ENCODE results near the gene DLST. TPM values are rescaled to one million over a fixed set of nuclear protein-coding genes. Genes with fewer than 3 reads are reported as not detected.

The DLST gene
- total and polyA plus RNA-seq, 4 donors = 34.7 to 80.3 (median 72.7) TPM

- H3K27me3 ChIP-seq (ENCODE audit: control insufficient read depth in 1 of 2, insufficient read depth in 2 of 2, low read length in 1 of 2) = no peaks in the 10 kb centered on the region
- intact Hi-C loops (cut with DNase I) = no loop called here
- no peaks in the 10 kb centered on the region for H3K9me3 ChIP-seq (ENCODE audit: control insufficient read depth, low read length)
- ATAC-seq (ENCODE audit: low FRiP score) (no peak), DNase-seq (no peak)
- H3K4me1 ChIP-seq (ENCODE audit: control insufficient read depth in 1 of 2, insufficient read depth in 2 of 2, low read length in 2 of 2) = no peaks in the 10 kb centered on the region
- peaks cover 18 to 30% of the 10 kb centered on the region in 2 donors for H3K36me3 ChIP-seq (ENCODE audit: control insufficient read depth in 1 of 2, insufficient read depth in 2 of 2, low read length in 1 of 2)
- no peak overlapping the region for H3K27ac ChIP-seq (ENCODE audit: low read depth in 1 of 2, low read length in 2 of 2)
- no peak overlapping the region for H3K4me3 ChIP-seq (ENCODE audit: low read length in 2 of 2)
- 70 to 71% methylated on average over 4 of the region's 4 CpGs for WGBS, 2 donors
Measured at GRCh38 chr14:74897642-74898041, 15.9 kb downstream of the DLST start.

- Histone ChIP-seq H3K27me3 (ENCODE audit: control insufficient read depth in 1 of 2, insufficient read depth in 2 of 2, low read length in 1 of 2) (no peaks in the 10 kb centered on the region), H3K4me1 (ENCODE audit: control insufficient read depth in 1 of 2, insufficient read depth in 2 of 2, low read length in 2 of 2) (no peaks in the 10 kb centered on the region), H3K9me3 (ENCODE audit: control insufficient read depth, low read length) (no peaks in the 10 kb centered on the region), H3K4me3 (ENCODE audit: low read length in 2 of 2) (no peak overlapping the region), H3K27ac (ENCODE audit: low read depth in 1 of 2, low read length in 2 of 2) (no peak overlapping the region), H3K36me3 (ENCODE audit: control insufficient read depth in 1 of 2, insufficient read depth in 2 of 2, low read length in 1 of 2) (peaks cover 18 to 32% of the 10 kb centered on the region in 2 donors)
- no peak for ATAC-seq (ENCODE audit: low FRiP score)
- intact Hi-C loops (cut with DNase I) = no loop called here
- no peak for DNase-seq
- WGBS, 2 donors = 90% methylated on average over 2 of the region's 2 CpGs
Measured at GRCh38 chr14:74898083-74898482, 16.4 kb downstream of the DLST start.

- Histone ChIP-seq H3K27me3 (ENCODE audit: control insufficient read depth in 1 of 2, insufficient read depth in 2 of 2, low read length in 1 of 2) (no peaks in the 10 kb centered on the region), H3K27ac (ENCODE audit: low read depth in 1 of 2, low read length in 2 of 2) (no peak overlapping the region), H3K4me1 (ENCODE audit: control insufficient read depth in 1 of 2, insufficient read depth in 2 of 2, low read length in 2 of 2) (no peaks in the 10 kb centered on the region), H3K4me3 (ENCODE audit: low read length in 2 of 2) (no peak overlapping the region), H3K9me3 (ENCODE audit: control insufficient read depth, low read length) (no peaks in the 10 kb centered on the region), H3K36me3 (ENCODE audit: control insufficient read depth in 1 of 2, insufficient read depth in 2 of 2, low read length in 1 of 2) (peaks cover 13 to 30% of the 10 kb centered on the region in 2 donors)
- intact Hi-C loops (cut with DNase I) = no loop called here
- WGBS, 2 donors = 77 to 79% methylated on average over 5 of the region's 5 CpGs
- no peak for DNase-seq
- no peak for ATAC-seq (ENCODE audit: low FRiP score)
Measured at GRCh38 chr14:74898694-74899093, 17.0 kb downstream of the DLST start.

DNA sequence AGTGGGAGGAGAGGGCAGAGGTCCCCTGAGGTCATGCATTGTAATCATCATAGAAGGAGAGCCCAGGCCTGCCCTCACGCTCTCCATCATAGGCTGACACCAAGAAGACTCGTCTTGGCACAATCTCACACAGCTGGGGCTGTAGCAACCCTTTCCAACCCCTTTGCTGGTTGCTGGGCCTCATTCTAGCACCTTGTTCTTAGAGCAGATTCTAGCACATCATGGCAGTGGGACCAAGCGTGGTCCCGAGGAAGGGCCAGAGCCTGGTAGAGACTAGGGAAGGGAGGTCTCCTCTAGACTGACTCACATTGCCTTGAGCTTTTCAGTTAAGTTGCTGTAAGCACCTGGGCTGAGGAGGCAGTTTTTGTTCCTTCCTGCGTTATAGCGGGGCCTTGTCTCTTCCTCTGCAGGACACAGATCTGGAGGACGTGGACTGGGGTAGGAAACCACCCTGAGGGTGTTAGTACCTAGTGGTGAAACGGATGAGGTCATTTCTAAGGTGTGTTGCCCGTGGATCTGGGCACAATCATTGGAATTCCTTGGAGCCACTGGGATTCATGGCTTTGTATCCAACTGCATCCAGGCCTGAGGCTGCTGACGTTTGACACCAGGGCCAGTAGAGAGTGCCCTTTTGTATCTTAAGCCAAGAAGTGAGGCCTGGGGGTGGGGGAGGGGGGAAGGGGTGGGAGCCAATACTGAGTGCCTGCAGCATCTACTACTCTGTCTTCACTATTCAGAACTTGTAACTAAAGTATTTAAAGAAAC is 21.4 kb downstream of the DLST start:
- WGBS, 2 donors = 71% methylated on average over 10 of the region's 10 CpGs
- intact Hi-C loops (cut with DNase I) = no loop called here
- H3K36me3 ChIP-seq (ENCODE audit: control insufficient read depth in 1 of 2, insufficient read depth in 2 of 2, low read length in 1 of 2) = peaks cover 5 to 24% of the 10 kb centered on the region in 2 donors

DNA sequence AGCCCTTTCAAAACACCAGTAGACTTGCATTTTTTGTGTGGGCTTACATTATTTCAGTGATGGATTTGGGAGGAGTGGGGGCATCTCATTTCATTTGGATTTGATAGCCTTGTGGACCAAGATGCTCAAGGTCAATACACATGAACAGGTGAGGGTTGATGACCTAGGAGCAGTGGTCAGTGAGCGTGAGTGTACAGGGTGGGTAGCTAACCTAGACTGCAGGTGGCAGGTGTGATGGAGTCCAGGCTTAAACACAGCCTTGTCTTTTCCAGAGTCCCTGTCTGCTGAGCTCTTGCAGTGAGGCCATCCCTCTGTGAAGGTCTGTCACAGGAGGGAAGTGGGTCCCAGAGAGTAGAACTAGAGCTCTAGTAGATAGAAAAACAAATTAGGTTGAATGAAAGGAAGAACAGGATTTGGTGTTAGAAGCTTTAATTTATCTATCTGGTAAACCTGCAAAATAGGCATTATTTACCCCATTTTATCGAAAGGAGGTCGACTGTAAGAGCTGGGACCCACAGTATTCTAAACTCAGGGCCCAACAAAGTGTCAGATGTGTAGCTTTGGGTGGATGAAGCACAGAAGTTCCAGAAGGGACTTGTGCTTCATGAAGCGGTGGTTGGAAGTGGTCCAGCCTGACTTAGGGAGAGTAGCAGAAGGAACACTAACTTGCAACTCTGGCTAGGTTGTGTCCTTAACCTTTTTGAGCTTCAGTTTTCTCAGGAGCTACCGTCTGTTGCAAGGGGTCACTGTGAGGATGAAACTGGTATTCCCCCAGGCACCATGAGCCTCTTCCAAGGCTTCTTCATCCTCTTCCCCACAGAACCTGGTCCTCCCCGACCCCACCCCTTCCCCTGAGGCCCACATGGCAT is 23.2 kb downstream of the DLST start:
- 76 to 77% methylated on average over 6 of the region's 6 CpGs for WGBS, 2 donors
- Histone ChIP-seq H3K9me3 (ENCODE audit: control insufficient read depth, low read length) (no peaks in the 10 kb centered on the region), H3K4me1 (ENCODE audit: control insufficient read depth in 1 of 2, insufficient read depth in 2 of 2, low read length in 2 of 2) (no peaks in the 10 kb centered on the region), H3K27ac (ENCODE audit: low read depth in 1 of 2, low read length in 2 of 2) (no peak overlapping the region), H3K36me3 (ENCODE audit: control insufficient read depth in 1 of 2, insufficient read depth in 2 of 2, low read length in 1 of 2) (peaks cover 5 to 15% of the 10 kb centered on the region in 2 donors), H3K27me3 (ENCODE audit: control insufficient read depth in 1 of 2, insufficient read depth in 2 of 2, low read length in 1 of 2) (no peaks in the 10 kb centered on the region), H3K4me3 (ENCODE audit: low read length in 2 of 2) (no peak overlapping the region)
- intact Hi-C loops (cut with DNase I) = loop anchor here (2.0 kb wide), 1 partner anchor 44 kb away; no protein-coding TSS in a partner anchor
- no peak for ATAC-seq (ENCODE audit: low FRiP score)
- no peak for DNase-seq

More for the DNA sequence above, 21.4 kb downstream of the DLST start:
- Histone ChIP-seq H3K27me3 (ENCODE audit: control insufficient read depth in 1 of 2, insufficient read depth in 2 of 2, low read length in 1 of 2) (no peaks in the 10 kb centered on the region), H3K4me1 (ENCODE audit: control insufficient read depth in 1 of 2, insufficient read depth in 2 of 2, low read length in 2 of 2) (no peaks in the 10 kb centered on the region), H3K4me3 (ENCODE audit: low read length in 2 of 2) (no peak overlapping the region), H3K9me3 (ENCODE audit: control insufficient read depth, low read length) (no peaks in the 10 kb centered on the region), H3K27ac (ENCODE audit: low read depth in 1 of 2, low read length in 2 of 2) (no peak overlapping the region)
- no peak for ATAC-seq (ENCODE audit: low FRiP score)
- no peak for DNase-seq

GRCh38 chr14:74905595-74906142 is 24.0 kb downstream of the DLST start:
- DNase-seq = peak; percentile 79 to 94
- H3K4me1 ChIP-seq (ENCODE audit: control insufficient read depth in 1 of 2, insufficient read depth in 2 of 2, low read length in 2 of 2) = no peaks in the 10 kb centered on the region
- intact Hi-C loops (cut with DNase I) = loop anchor here (2.0 kb wide), 1 partner anchor 45 kb away; no protein-coding TSS in a partner anchor
- 40 to 41% methylated on average over 14 of the region's 14 CpGs for WGBS, 2 donors
- ATAC-seq (ENCODE audit: low FRiP score) = peak; percentile 51
- H3K4me3 ChIP-seq (ENCODE audit: low read length in 2 of 2) = no peak overlapping the region
- H3K9me3 ChIP-seq (ENCODE audit: control insufficient read depth, low read length) = no peaks in the 10 kb centered on the region
- H3K27me3 ChIP-seq (ENCODE audit: control insufficient read depth in 1 of 2, insufficient read depth in 2 of 2, low read length in 1 of 2) = no peaks in the 10 kb centered on the region
- no peak overlapping the region for H3K27ac ChIP-seq (ENCODE audit: low read depth in 1 of 2, low read length in 2 of 2)
- peaks cover 5 to 11% of the 10 kb centered on the region in 2 donors for H3K36me3 ChIP-seq (ENCODE audit: control insufficient read depth in 1 of 2, insufficient read depth in 2 of 2, low read length in 1 of 2)

DNA sequence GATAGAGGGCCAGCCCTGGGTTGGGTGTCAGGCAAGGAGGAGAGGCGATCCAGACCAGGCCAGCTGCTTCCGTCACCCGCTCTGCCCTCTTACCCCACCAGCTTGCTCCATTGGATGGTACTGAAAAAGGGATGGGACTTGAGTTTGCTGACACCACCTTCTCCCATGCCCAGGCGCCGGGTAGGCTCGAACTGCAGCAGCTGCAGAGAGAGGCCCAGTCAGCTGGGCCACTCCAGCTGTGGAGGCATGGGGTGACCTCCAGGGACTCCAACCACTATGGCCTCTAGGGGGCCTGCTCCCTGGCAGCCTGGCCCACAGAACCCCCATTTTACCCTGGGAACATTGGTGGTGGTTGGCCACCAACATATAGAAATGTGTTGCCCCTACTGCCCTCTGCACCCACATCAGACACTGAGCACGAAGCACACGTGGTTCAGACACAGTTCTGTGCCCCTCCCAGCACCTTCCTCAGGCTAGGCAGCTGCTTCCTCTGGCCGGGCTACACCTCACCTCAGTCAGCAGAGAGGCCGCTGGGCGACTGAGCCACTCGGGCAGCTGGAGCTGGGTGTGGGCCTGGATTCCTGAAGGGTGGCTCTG is 25.3 kb downstream of the DLST start:
- Histone ChIP-seq H3K27ac (ENCODE audit: low read depth in 1 of 2, low read length in 2 of 2) (no peak overlapping the region), H3K36me3 (ENCODE audit: control insufficient read depth in 1 of 2, insufficient read depth in 2 of 2, low read length in 1 of 2) (peaks cover 0 to 6% of the 10 kb centered on the region in 2 donors), H3K4me3 (ENCODE audit: low read length in 2 of 2) (no peak overlapping the region), H3K9me3 (ENCODE audit: control insufficient read depth, low read length) (no peaks in the 10 kb centered on the region), H3K27me3 (ENCODE audit: control insufficient read depth in 1 of 2, insufficient read depth in 2 of 2, low read length in 1 of 2) (no peaks in the 10 kb centered on the region), H3K4me1 (ENCODE audit: control insufficient read depth in 1 of 2, insufficient read depth in 2 of 2, low read length in 2 of 2) (no peaks in the 10 kb centered on the region)
- 82 to 85% methylated on average over 12 of the region's 12 CpGs for WGBS, 2 donors
- intact Hi-C loops (cut with DNase I) = no loop called here
- ATAC-seq (ENCODE audit: low FRiP score) = no peak
- DNase-seq = no peak

DNA sequence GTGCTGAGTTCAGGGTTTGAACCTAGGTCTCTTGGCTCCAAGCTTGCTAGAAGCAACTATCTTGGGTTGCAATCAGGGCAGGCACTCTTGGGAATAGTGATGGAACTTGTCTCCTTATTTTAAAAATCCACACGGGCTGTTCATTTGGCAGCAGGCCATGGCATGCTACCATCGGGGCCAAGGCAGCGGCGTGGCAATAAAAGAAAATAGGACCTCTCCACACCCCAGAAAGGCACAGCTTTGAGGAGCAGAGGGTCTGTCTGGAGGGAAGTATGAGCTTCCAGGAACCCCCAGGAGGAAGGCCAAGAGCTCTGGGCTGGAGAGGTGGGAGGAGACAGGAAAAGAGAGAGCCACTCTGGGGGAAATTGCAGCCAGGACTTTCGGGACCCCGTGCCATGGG is 26.0 kb downstream of the DLST start:
- ATAC-seq (ENCODE audit: low FRiP score) (no peak), DNase-seq (no peak)
- no peaks in the 10 kb centered on the region for H3K4me1 ChIP-seq (ENCODE audit: control insufficient read depth in 1 of 2, insufficient read depth in 2 of 2, low read length in 2 of 2)
- H3K4me3 ChIP-seq (ENCODE audit: low read length in 2 of 2) = no peak overlapping the region
- intact Hi-C loops (cut with DNase I) = no loop called here
- H3K27me3 ChIP-seq (ENCODE audit: control insufficient read depth in 1 of 2, insufficient read depth in 2 of 2, low read length in 1 of 2) = no peaks in the 10 kb centered on the region
- H3K9me3 ChIP-seq (ENCODE audit: control insufficient read depth, low read length) = no peaks in the 10 kb centered on the region
- 20 to 24% methylated on average over 6 of the region's 6 CpGs for WGBS, 2 donors
- peaks cover 0 to 3% of the 10 kb centered on the region in 2 donors for H3K36me3 ChIP-seq (ENCODE audit: control insufficient read depth in 1 of 2, insufficient read depth in 2 of 2, low read length in 1 of 2)
- H3K27ac ChIP-seq (ENCODE audit: low read depth in 1 of 2, low read length in 2 of 2) = no peak overlapping the region

All from aorta (tissue), 5 donors.